Stimulated activated effector memory CD8-positive, alpha-beta T cell treated with anti-CD3 and anti-CD28 coated beads, Interleukin-12 subunit alpha, Interleukin-12 subunit beta, amount 100 ng/mL, for 72 hours (primary cell): ENCODE results near the gene RPP40.

Experiments
- ATAC-seq: fragments of 150-1000 bp; cut with Tn5 transposase; 2 replicates; pipeline ENCODE4 v1.10.0; 2021
- DNase-seq, 2 donors: peaks; one replicate each; pipeline ENCODE4 v3.0.0; 2021 to 2022; ENCODE audit warnings: low spot score in 2 of 2
- H3K27ac Mint-ChIP-seq: one replicate; pipeline ENCODE4 v1.8.0; 2022; ENCODE audit warnings: mild to moderate bottlenecking, mixed read lengths
- H3K36me3 Mint-ChIP-seq: one replicate; pipeline ENCODE4 v1.8.0; 2022; ENCODE audit warnings: mild to moderate bottlenecking, mixed read lengths
- H3K4me1 Mint-ChIP-seq: one replicate; pipeline ENCODE4 v1.8.0; 2022; ENCODE audit warnings: mixed read lengths
- H3K4me3 Mint-ChIP-seq: one replicate; pipeline ENCODE4 v1.8.0; 2022; ENCODE audit warnings: mild to moderate bottlenecking, mixed read lengths
- H3K9me3 Mint-ChIP-seq: one replicate; pipeline ENCODE4 v1.8.0; 2022; ENCODE audit warnings: mixed read lengths

The RPP40 gene

GRCh38 chr6:4987432-4987831, 16.4 kb downstream of the RPP40 start:
- Mint-ChIP-seq H3K4me1 (no peaks in the 10 kb centered on the region), H3K36me3 (no peaks in the 10 kb centered on the region), H3K27ac (no peak overlapping the region), H3K9me3 (peaks cover 4% of the 10 kb centered on the region), H3K4me3 (no peak overlapping the region)
- ATAC-seq: no peak
- DNase-seq: no peak

- H3K36me3 Mint-ChIP-seq: no peaks in the 10 kb centered on the region
- no peak for DNase-seq
- H3K27ac Mint-ChIP-seq: no peak overlapping the region
- H3K9me3 Mint-ChIP-seq: peaks cover 4% of the 10 kb centered on the region
- H3K4me1 Mint-ChIP-seq: no peaks in the 10 kb centered on the region
- no peak overlapping the region for H3K4me3 Mint-ChIP-seq
- no peak for ATAC-seq
Measured at GRCh38 chr6:4986999-4987398, 16.8 kb downstream of the RPP40 start.

GRCh38 chr6:4983322-4983721, 20.5 kb downstream of the RPP40 start:
- Mint-ChIP-seq H3K4me1 (no peaks in the 10 kb centered on the region), H3K36me3 (no peaks in the 10 kb centered on the region), H3K27ac (no peak overlapping the region), H3K4me3 (no peak overlapping the region), H3K9me3 (peaks cover 12% of the 10 kb centered on the region)
- no peak for DNase-seq
- no peak for ATAC-seq

GRCh38 chr6:4981761-4982160, 22.1 kb downstream of the RPP40 start:
- Mint-ChIP-seq H3K27ac (no peak overlapping the region), H3K4me3 (no peak overlapping the region), H3K9me3 (peaks cover 12% of the 10 kb centered on the region), H3K36me3 (no peaks in the 10 kb centered on the region), H3K4me1 (no peaks in the 10 kb centered on the region)
- ATAC-seq (no peak), DNase-seq (peak in 1 of 2 donors; percentile 7)

- DNase-seq (no peak), ATAC-seq (no peak)
- Mint-ChIP-seq H3K9me3 (peaks cover 8% of the 10 kb centered on the region), H3K27ac (no peak overlapping the region), H3K36me3 (no peaks in the 10 kb centered on the region), H3K4me1 (no peaks in the 10 kb centered on the region), H3K4me3 (no peak overlapping the region)
Measured at GRCh38 chr6:4979426-4979825, 24.4 kb downstream of the RPP40 start.

GRCh38 chr6:4977468-4977867, 26.4 kb downstream of the RPP40 start:
- Mint-ChIP-seq H3K4me3 (no peak overlapping the region), H3K27ac (no peak overlapping the region), H3K36me3 (no peaks in the 10 kb centered on the region), H3K9me3 (peaks cover 8% of the 10 kb centered on the region), H3K4me1 (no peaks in the 10 kb centered on the region)
- no peak for ATAC-seq
- no peak for DNase-seq

GRCh38 chr6:4975506-4975905, 28.3 kb downstream of the RPP40 start:
- no peak overlapping the region for H3K27ac Mint-ChIP-seq
- no peak overlapping the region for H3K4me3 Mint-ChIP-seq
- ATAC-seq: no peak
- H3K9me3 Mint-ChIP-seq: peaks cover 8% of the 10 kb centered on the region
- peak in 1 of 2 donors; percentile 2 for DNase-seq
- no peaks in the 10 kb centered on the region for H3K36me3 Mint-ChIP-seq
- H3K4me1 Mint-ChIP-seq: no peaks in the 10 kb centered on the region

GRCh38 chr6:4974962-4975361, 28.9 kb downstream of the RPP40 start:
- no peak overlapping the region for H3K4me3 Mint-ChIP-seq
- H3K36me3 Mint-ChIP-seq: no peaks in the 10 kb centered on the region
- no peaks in the 10 kb centered on the region for H3K4me1 Mint-ChIP-seq
- peaks cover 8% of the 10 kb centered on the region for H3K9me3 Mint-ChIP-seq
- ATAC-seq (no peak), DNase-seq (peak in 1 of 2 donors; percentile 10)
- no peak overlapping the region for H3K27ac Mint-ChIP-seq

- DNase-seq (peak in 1 of 2 donors; percentile 15), ATAC-seq (no peak)
- H3K4me3 Mint-ChIP-seq: no peak overlapping the region
- H3K27ac Mint-ChIP-seq: no peak overlapping the region
- no peaks in the 10 kb centered on the region for H3K4me1 Mint-ChIP-seq
- peaks cover 3% of the 10 kb centered on the region for H3K9me3 Mint-ChIP-seq
- no peaks in the 10 kb centered on the region for H3K36me3 Mint-ChIP-seq
Measured at GRCh38 chr6:4973982-4974745, 29.7 kb downstream of the RPP40 start.

- ATAC-seq (no peak), DNase-seq (peak in 1 of 2 donors; percentile 32)
- no peaks in the 10 kb centered on the region for H3K4me1 Mint-ChIP-seq
- H3K9me3 Mint-ChIP-seq: peaks cover under 1% of the 10 kb centered on the region
- no peak overlapping the region for H3K4me3 Mint-ChIP-seq
- H3K27ac Mint-ChIP-seq: no peak overlapping the region
- no peaks in the 10 kb centered on the region for H3K36me3 Mint-ChIP-seq
Measured at GRCh38 chr6:4973415-4973814, 30.4 kb downstream of the RPP40 start.

- DNase-seq (peak in 1 of 2 donors; percentile 23), ATAC-seq (no peak)
- no peaks in the 10 kb centered on the region for H3K9me3 Mint-ChIP-seq
- H3K4me3 Mint-ChIP-seq: no peak overlapping the region
- H3K4me1 Mint-ChIP-seq: no peaks in the 10 kb centered on the region
- H3K27ac Mint-ChIP-seq: no peak overlapping the region
- H3K36me3 Mint-ChIP-seq: no peaks in the 10 kb centered on the region
Measured at GRCh38 chr6:4972438-4972837, 31.4 kb downstream of the RPP40 start.

- DNase-seq (peak in 1 of 2 donors; percentile 29), ATAC-seq (no peak)
- Mint-ChIP-seq H3K9me3 (no peaks in the 10 kb centered on the region), H3K27ac (no peak overlapping the region), H3K36me3 (no peaks in the 10 kb centered on the region), H3K4me1 (no peaks in the 10 kb centered on the region), H3K4me3 (no peak overlapping the region)
Measured at GRCh38 chr6:4971851-4972250, 32.0 kb downstream of the RPP40 start.

GRCh38 chr6:4970739-4971395, 33.0 kb downstream of the RPP40 start:
- ATAC-seq (no peak), DNase-seq (peak in 1 of 2 donors; percentile 26)
- H3K36me3 Mint-ChIP-seq: no peaks in the 10 kb centered on the region
- no peaks in the 10 kb centered on the region for H3K9me3 Mint-ChIP-seq
- no peak overlapping the region for H3K4me3 Mint-ChIP-seq
- no peaks in the 10 kb centered on the region for H3K4me1 Mint-ChIP-seq
- H3K27ac Mint-ChIP-seq: no peak overlapping the region

- no peaks in the 10 kb centered on the region for H3K36me3 Mint-ChIP-seq
- DNase-seq (peak in 1 of 2 donors; percentile 25), ATAC-seq (no peak)
- no peaks in the 10 kb centered on the region for H3K9me3 Mint-ChIP-seq
- no peak overlapping the region for H3K27ac Mint-ChIP-seq
- no peaks in the 10 kb centered on the region for H3K4me1 Mint-ChIP-seq
- H3K4me3 Mint-ChIP-seq: no peak overlapping the region
Measured at GRCh38 chr6:4969609-4970285, 34.1 kb downstream of the RPP40 start.

- Mint-ChIP-seq H3K9me3 (no peaks in the 10 kb centered on the region), H3K4me3 (no peak overlapping the region), H3K27ac (no peak overlapping the region), H3K4me1 (no peaks in the 10 kb centered on the region), H3K36me3 (no peaks in the 10 kb centered on the region)
- ATAC-seq (no peak), DNase-seq (no peak)
Measured at GRCh38 chr6:4967301-4968030, 36.4 kb downstream of the RPP40 start.
